GM12878 (cell line): ENCODE results near the gene SYK. TPM values are rescaled to one million over a fixed set of nuclear protein-coding genes. Genes with fewer than 3 reads are reported as not detected.

Experiments used
- ATAC-seq: fragments of 200-7000 bp; cut with Tn5 transposase; 3 replicates; pipeline ENCODE4 v1.9.1; 2020; ENCODE audit warnings: mild to moderate bottlenecking, moderate library complexity
- BruUV-seq: library from RNA; stranded (reverse); fragments of 400-500 nt; replicated peaks from 2 replicates; lab custom pipeline; 2021; lab: Mats Ljungman, UMichigan
- CTCF ChIA-PET: fragments of 300-600 bp; sonication (Branson Sonifier 250); formaldehyde crosslinking; extraction: SDS; loops from one replicate; lab custom pipeline; 2021; ENCODE audit warnings: inconsistent platforms; lab: Yijun Ruan, JAX
- POLR2A ChIA-PET: fragments of 350-600 bp; formaldehyde crosslinking; extraction: SDS; loops from one replicate; lab custom pipeline; 2021; ENCODE audit warnings: inconsistent platforms; lab: Charles Lee
- RAD21 ChIA-PET: fragments of 300-600 bp; sonication (Branson Sonifier 250); formaldehyde crosslinking; loops from one replicate; lab custom pipeline; 2023; ENCODE audit warnings: antibody characterized with exemption; ENCODE audit not compliant: unreplicated experiment; lab: Charles Lee
- SMC1A ChIA-PET: fragments of 300-600 bp; sonication (Branson Sonifier 250); formaldehyde crosslinking; loops from one replicate; lab custom pipeline; 2023; ENCODE audit not compliant: unreplicated experiment, uncharacterized antibody; lab: Charles Lee
- DNase-seq: peaks from one replicate; pipeline ENCODE4 v3.0.0-alpha.2; 2011; ENCODE audit warnings: low read depth, low spot score
- FAIRE-seq: peaks from 3 replicates; lab custom pipeline; 2011; peaks lifted over from hg19 to GRCh38; lab: Jason Lieb, UNC
- H2AFZ ChIP-seq: 2 replicates; pipeline ENCODE4 v1.6.0; 2011; ENCODE audit warnings: low read depth, low read length, control low read depth; ENCODE audit not compliant: control insufficient read depth
- H3K27ac ChIP-seq: 2 replicates; pipeline ENCODE4 v1.5.1; 2011; ENCODE audit warnings: control low read depth; ENCODE audit not compliant: control insufficient read depth, insufficient read depth
- H3K27me3 ChIP-seq, 2 experiments: replicated peaks in 1 of 2; 2 replicates each; pipeline versions ENCODE4 v1.6.0 to v1.6.1; 2011; ENCODE audit warnings: low read length in 1 of 2; ENCODE audit not compliant: control insufficient read depth in 2 of 2, insufficient read depth in 2 of 2
- H3K36me3 ChIP-seq, 2 experiments: 2 replicates each; pipeline ENCODE4 v1.5.1; 2011; ENCODE audit warnings: low read length in 1 of 2; ENCODE audit not compliant: control insufficient read depth in 2 of 2, insufficient read depth in 2 of 2
- H3K4me1 ChIP-seq: 2 replicates; pipeline ENCODE4 v1.6.1; 2011; ENCODE audit warnings: mild to moderate bottlenecking, low read length, moderate library complexity, mixed read lengths; ENCODE audit not compliant: control insufficient read depth, insufficient read depth
- H3K4me2 ChIP-seq: 2 replicates; pipeline ENCODE4 v1.6.0; 2011; ENCODE audit warnings: control low read depth; ENCODE audit not compliant: control insufficient read depth, insufficient read depth
- H3K4me3 ChIP-seq: fragments of 200-600 bp; sonication (generic); 2 replicates; pipeline ENCODE4 v1.5.1; 2016
- H3K79me2 ChIP-seq: 2 replicates; pipeline ENCODE4 v1.6.0; 2011; ENCODE audit warnings: low read length; ENCODE audit not compliant: control insufficient read depth, insufficient read depth
- H3K9ac ChIP-seq: 2 replicates; pipeline ENCODE4 v1.8.0; 2011; ENCODE audit warnings: low read length, control low read depth, mixed read lengths; ENCODE audit not compliant: control insufficient read depth, insufficient read depth
- H3K9me3 ChIP-seq: replicated peaks from 3 replicates; pipeline ENCODE4 v1.5.1; 2011; ENCODE audit warnings: mild to moderate bottlenecking, low read length; ENCODE audit not compliant: control insufficient read depth, insufficient read depth
- H4K20me1 ChIP-seq: 2 replicates; pipeline ENCODE4 v1.6.0; 2011; ENCODE audit not compliant: control insufficient read depth, insufficient read depth
- CBX3 ChIP-seq: fragments of 200-600 bp; sonication (generic); IDR thresholded peaks from 2 replicates; pipeline ENCODE4 v1.6.1; 2016; ENCODE audit warnings: low read depth, borderline replicate concordance
- E2F4 ChIP-seq: IDR thresholded peaks from 2 replicates; pipeline ENCODE4 v1.6.1; 2012; ENCODE audit warnings: low read depth, low read length, improper control_type of control experiment
- E2F8 ChIP-seq: fragments of 450-650 bp; IDR thresholded peaks from 2 replicates; pipeline ENCODE4 v1.6.1; 2018; ENCODE audit warnings: mild to moderate bottlenecking, low read depth, moderate library complexity; ENCODE audit not compliant: partially characterized antibody
- E4F1 ChIP-seq: fragments of 450-650 bp; IDR thresholded peaks from 2 replicates; pipeline ENCODE4 v1.6.1; 2018; ENCODE audit warnings: borderline replicate concordance, mild to moderate bottlenecking; ENCODE audit not compliant: partially characterized antibody
- ESRRA ChIP-seq: IDR thresholded peaks from 2 replicates; pipeline ENCODE4 v1.6.1; 2012; ENCODE audit warnings: mild to moderate bottlenecking, low read length, improper control_type of control experiment
- NR2C1 ChIP-seq: fragments of 450-650 bp; IDR thresholded peaks from 2 replicates; pipeline ENCODE4 v1.6.1; 2017; ENCODE audit warnings: antibody characterized with exemption, mild to moderate bottlenecking, moderate library complexity
- NR2F1 ChIP-seq: fragments of 450-650 bp; conservative IDR thresholded peaks from 2 replicates; pipeline ENCODE4 v1.6.1; 2017; ENCODE audit warnings: mild to moderate bottlenecking
- NRF1 ChIP-seq: conservative IDR thresholded peaks from 2 replicates; pipeline ENCODE4 v1.6.1; 2011; ENCODE audit warnings: mild to moderate bottlenecking, low read depth, low read length, improper control_type of control experiment
- PAX8 ChIP-seq: fragments of 450-650 bp; IDR thresholded peaks from 2 replicates; pipeline ENCODE4 v1.6.1; 2017; ENCODE audit warnings: mild to moderate bottlenecking, moderate library complexity
- PML ChIP-seq: IDR thresholded peaks from 2 replicates; pipeline ENCODE4 v1.6.1; 2012; ENCODE audit warnings: low read length, inconsistent platforms
- YBX1 ChIP-seq: fragments of 450-650 bp; IDR thresholded peaks from 2 replicates; pipeline ENCODE4 v1.6.1; 2016; ENCODE audit warnings: antibody characterized with exemption
- ZBTB40 ChIP-seq: fragments of 450-650 bp; IDR thresholded peaks from 2 replicates; pipeline ENCODE4 v1.6.1; 2016; ENCODE audit warnings: mild to moderate bottlenecking, moderate library complexity, borderline replicate concordance
- WGBS: methylation state at CpG from one replicate; pipeline ENCODE4 v1.1.6; 2016; ENCODE audit warnings: low lambda C conversion rate; ENCODE audit not compliant: insufficient replicate concordance, insufficient coverage; ENCODE audit errors: missing lambda C conversion rate; 5-methylcytosine and 5-hydroxymethylcytosine counted together
- in situ Hi-C: fragments of 300-500 bp; cut with MboI; formaldehyde crosslinking; loops from 9 replicates; pipeline ENCODE4 v1.14.3; 2018; ENCODE audit warnings: mixed read lengths
- intact Hi-C: fragments of 100-400 bp; cut with micrococcal nuclease; formaldehyde crosslinking; loops from one replicate; pipeline ENCODE4 v1.14.2; 2022; ENCODE audit not compliant: unreplicated experiment
- polyA plus RNA-seq, 11 experiments: library from polyadenylated mRNA; depleted of rRNA in 4 of 11; unstranded in 6 of 11; stranded (reverse) in 5 of 11; fragments of >200 nt; fragmentation: Nextera tagmentation in 4 of 11; fragmentation: Illumina TruSeq in 1 of 11; extraction: Ambion mirVana in 4 of 11; extraction: Trizol in 1 of 11; gene quantifications; 1 replicate in 1 of 11; 2 replicates in 10 of 11; pipeline versions ENCODE4 v1.2.1 to v1.2.3, GENCODE V29; 2011 to 2016; ENCODE audit warnings: inconsistent platforms in 2 of 11, missing spikeins in 2 of 11, low read depth in 1 of 11
- total RNA-seq, 4 experiments: library from RNA; depleted of rRNA in 3 of 4; stranded (reverse); fragments of >200 nt in 3 of 4; fragmentation: Illumina TruSeq in 1 of 4; extraction: Trizol in 1 of 4; gene quantifications; 2 replicates each; pipeline versions ENCODE4 v1.2.1 to v1.2.3, GENCODE V29; 2013 to 2021

SYK gene
- total and polyA plus RNA-seq, 10 of the 15 experiments (the other 5 are each of a cell fraction or from before 2014, with no cell fraction given) = 6.5 to 135 (median 68.8) TPM

- H2AFZ ChIP-seq = no peak overlapping the region
- ChIA-PET POLR2A (no interaction called here), SMC1A (interaction anchor here (0.6 to 1.1 kb wide), 3 partner anchors 8 to 499 kb away, joined by 3 to 4 read pairs (median 3); no protein-coding TSS in a partner anchor), CTCF (interaction anchor here (0.9 kb wide), 1 partner anchor 38 kb away, joined by 3 read pairs; no protein-coding TSS in a partner anchor), RAD21 (no interaction called here)
- H3K4me3 ChIP-seq = peak overlapping the region; percentile 51; the same call in 1 of the 2 replicates
- H3K4me1 ChIP-seq = peaks cover 35% of the 10 kb centered on the region
- H4K20me1 ChIP-seq = no peaks in the 10 kb centered on the region
- in situ Hi-C loops (no loop called here), intact Hi-C loops (no loop called here)
- 5% methylated on average over 3 of the region's 3 CpGs for WGBS
- BruUV-seq = no TSS peak
- ATAC-seq = peak; percentile 62
- 0 out of 2 replicates have a peak overlapping the region, but pooled peaks have one; percentile 20 for H3K9ac ChIP-seq
- peak overlapping the region; percentile 76 for H3K27ac ChIP-seq
- no peaks in the 10 kb centered on the region; a peak in 1 of 4 replicates for H3K36me3 ChIP-seq
- peak; percentile 59 for FAIRE-seq
- H3K79me2 ChIP-seq = peaks cover 50% of the 10 kb centered on the region
- peak overlapping the region; percentile 56; the same call in 1 of the 2 replicates for H3K4me2 ChIP-seq
- H3K9me3 ChIP-seq = peaks cover 5% of the 10 kb centered on the region; the same call in 2 of the 3 replicates
- H3K27me3 ChIP-seq = no peaks in the 10 kb centered on the region
- DNase-seq = peak; percentile 64
- TF ChIP-seq NR2C1 (no peak), PML (no peak), E4F1 (no peak), NRF1 (no peak), E2F4 (no peak), PAX8 (no peak), CBX3 (no peak), YBX1 (no peak), ZBTB40 (no peak), E2F8 (no peak), ESRRA (no peak), NR2F1 (no peak)
Observed at GRCh38 chr9:90830977-90831376, 29.4 kb downstream of the SYK start.
